ENCODE results near the gene ERVV-1. TPM values are rescaled to one million over a fixed set of nuclear protein-coding genes. Genes with fewer than 3 reads are reported as not detected.
A peak's percentile ranks its signal among the peaks of the same experiment; 100 is the strongest.

The ERVV-1 gene
- total and polyA plus RNA-seq, 11 donors, result 0.06 TPM; not detected in 10

DNA sequence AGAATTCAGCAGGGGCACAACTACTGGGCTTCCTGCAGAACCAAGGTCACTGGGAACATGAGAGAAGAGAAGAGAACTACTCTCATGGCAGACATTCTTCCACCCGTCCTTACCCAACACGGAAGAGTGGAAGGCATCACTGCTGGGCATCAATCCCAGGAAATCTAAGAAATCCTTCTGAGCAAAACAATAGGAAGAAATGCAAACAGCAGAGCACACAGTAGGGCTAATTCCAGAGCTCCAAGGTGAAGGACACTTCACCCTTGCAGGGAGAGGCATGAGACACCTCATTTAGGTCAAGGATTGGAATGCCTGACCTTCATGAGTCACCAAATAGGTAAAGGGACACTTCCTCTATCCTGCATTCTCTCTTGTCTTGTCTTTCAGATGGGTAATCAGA is 33.7 kb downstream of the ERVV-1 start:
- no peak for TF ChIP-seq POLR2A (IDR thresholded peaks at IDR 0.05)
- TF ChIP-seq, protein P1, sequence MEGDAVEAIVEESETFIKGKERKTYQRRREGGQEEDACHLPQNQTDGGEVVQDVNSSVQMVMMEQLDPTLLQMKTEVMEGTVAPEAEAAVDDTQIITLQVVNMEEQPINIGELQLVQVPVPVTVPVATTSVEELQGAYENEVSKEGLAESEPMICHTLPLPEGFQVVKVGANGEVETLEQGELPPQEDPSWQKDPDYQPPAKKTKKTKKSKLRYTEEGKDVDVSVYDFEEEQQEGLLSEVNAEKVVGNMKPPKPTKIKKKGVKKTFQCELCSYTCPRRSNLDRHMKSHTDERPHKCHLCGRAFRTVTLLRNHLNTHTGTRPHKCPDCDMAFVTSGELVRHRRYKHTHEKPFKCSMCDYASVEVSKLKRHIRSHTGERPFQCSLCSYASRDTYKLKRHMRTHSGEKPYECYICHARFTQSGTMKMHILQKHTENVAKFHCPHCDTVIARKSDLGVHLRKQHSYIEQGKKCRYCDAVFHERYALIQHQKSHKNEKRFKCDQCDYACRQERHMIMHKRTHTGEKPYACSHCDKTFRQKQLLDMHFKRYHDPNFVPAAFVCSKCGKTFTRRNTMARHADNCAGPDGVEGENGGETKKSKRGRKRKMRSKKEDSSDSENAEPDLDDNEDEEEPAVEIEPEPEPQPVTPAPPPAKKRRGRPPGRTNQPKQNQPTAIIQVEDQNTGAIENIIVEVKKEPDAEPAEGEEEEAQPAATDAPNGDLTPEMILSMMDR (IDR thresholded peaks at IDR 0.05), result no peak
- Histone ChIP-seq H3K4me3 (no peak overlapping the region), H3K27ac (no peak overlapping the region), H3K9me3 (peaks cover 0 to 31% (median 10%) of the 10 kb centered on the region in 12 donors), H3K27me3 (peaks cover 0 to 18% (median 0%) of the 10 kb centered on the region in 9 donors), H3K4me1 (no peaks in the 10 kb centered on the region), H3K36me3 (no peaks in the 10 kb centered on the region)
- WGBS, 4 donors, result 83 to 88% (median 86%) methylated on average over 2 of the region's 2 CpGs
- intact Hi-C loops (cut with DNase I), result no loop called here
- DNase-seq (no peak), ATAC-seq (no peak)

DNA sequence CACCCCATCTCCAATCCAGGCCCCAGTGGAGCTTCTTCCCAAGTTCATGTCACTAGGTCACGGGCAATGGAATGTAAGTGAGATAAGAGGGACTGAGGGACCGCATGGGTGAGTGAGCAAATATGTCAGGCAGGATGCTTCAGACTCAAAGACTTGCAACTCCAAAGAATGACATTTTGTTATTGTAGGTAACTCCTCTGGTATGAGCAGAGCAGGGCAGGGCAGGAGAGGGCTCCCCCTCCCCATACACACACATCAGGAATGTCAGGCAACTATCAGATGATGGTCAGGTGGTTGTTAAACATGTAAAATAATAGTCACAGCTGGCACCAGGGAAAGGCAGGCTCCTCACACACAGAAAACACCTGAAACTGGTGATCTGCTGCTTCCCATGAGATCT is 41.4 kb downstream of the ERVV-1 start:
- intact Hi-C loops (cut with DNase I), result no loop called here
- Histone ChIP-seq H3K27me3 (no peaks in the 10 kb centered on the region), H3K27ac (no peak overlapping the region), H3K4me1 (peaks cover 0 to 8% (median 0%) of the 10 kb centered on the region in 12 donors), H3K36me3 (no peaks in the 10 kb centered on the region), H3K9me3 (peaks cover 0 to 44% (median 6%) of the 10 kb centered on the region in 12 donors), H3K4me3 (no peak overlapping the region)
- WGBS, 4 donors, result 8 to 30% (median 19%) methylated on average over 2 of the region's 2 CpGs
- no peak for TF ChIP-seq POLR2A (IDR thresholded peaks at IDR 0.05)
- TF ChIP-seq, protein P1 (IDR thresholded peaks at IDR 0.05), result no peak
- DNase-seq (no peak), ATAC-seq (no peak)

DNA sequence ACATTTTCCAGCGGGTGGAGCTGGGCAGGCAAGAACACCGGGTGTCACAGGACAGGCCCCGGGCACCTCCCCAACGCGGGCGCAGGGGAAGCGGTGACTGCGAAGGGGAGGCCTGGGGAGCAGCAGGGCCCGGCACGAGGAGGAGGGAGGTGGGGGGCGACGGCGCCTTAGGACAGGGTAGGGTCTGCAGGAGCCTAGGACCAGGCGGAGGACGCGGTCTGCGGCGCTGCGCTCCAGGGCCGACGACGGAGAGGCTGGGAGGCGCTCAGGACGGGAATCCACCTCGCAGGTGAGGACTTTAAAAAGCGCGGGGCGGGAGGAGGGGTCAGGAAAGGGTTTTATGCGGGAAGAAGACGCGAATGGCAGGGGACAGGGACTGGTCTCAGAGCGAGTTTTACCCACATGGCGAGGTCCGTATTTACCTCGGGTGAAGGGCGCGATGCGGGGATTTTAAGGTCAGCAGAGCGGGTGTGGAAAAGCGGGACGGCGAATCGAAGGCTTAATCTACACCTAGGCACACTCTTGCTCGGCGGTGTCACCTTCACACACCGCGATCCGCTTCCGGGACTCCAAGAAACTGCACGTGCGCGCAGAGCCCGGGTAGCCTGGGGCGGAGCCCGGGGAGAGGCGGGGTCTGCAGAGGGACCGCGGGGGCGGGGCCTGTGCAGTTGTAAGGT is 44.3 kb downstream of the ERVV-1 start:
- WGBS, 4 donors, result 2 to 5% (median 2%) methylated on average over 55 to 59 of the region's 59 CpGs
- Histone ChIP-seq H3K27me3 (no peaks in the 10 kb centered on the region), H3K9me3 (peaks cover 0 to 62% (median 20%) of the 10 kb centered on the region in 12 donors), H3K27ac (no peak overlapping the region), H3K4me3 (peak overlapping the region in 11 of 12 donors; percentile 14 to 49 (median 38)), H3K36me3 (no peaks in the 10 kb centered on the region), H3K4me1 (peaks cover 0 to 8% (median 0%) of the 10 kb centered on the region in 12 donors)
- DNase-seq, result peak in 4 of 5 donors; percentile 15 to 64 (median 43)
- TF ChIP-seq, protein P1 (IDR thresholded peaks at IDR 0.05), result no peak
- TF ChIP-seq POLR2A (IDR thresholded peaks at IDR 0.05), result no peak
- intact Hi-C loops (cut with DNase I), result no loop called here
- peak; percentile 51 to 94 (median 81) for ATAC-seq

Other genes with a start within 250 kb of the ERVV-1 start
- 1 to 10 TPM; 1.2 to 4.1 (median 2.4) TPM for gene ZNF600, start 227.1 kb upstream of the ERVV-1 start, total RNA-seq
- 1 to 10 TPM; 2.7 TPM for gene ZNF600, start 227.1 kb upstream of the ERVV-1 start, polyA plus RNA-seq
- 10 to 100 TPM in 2 of 9 donors, 1 to 10 TPM in 7; 5.6 to 11.4 (median 8.8) TPM for gene ZNF28, start 192.3 kb upstream of the ERVV-1 start, total RNA-seq
- gene ZNF28, start 192.3 kb upstream of the ERVV-1 start, polyA plus RNA-seq, result 1 to 10 TPM; 2.3 to 7.8 TPM
- gene ZNF468, start 156.3 kb upstream of the ERVV-1 start, total RNA-seq, result 10 to 100 TPM in 3 of 9 donors, 1 to 10 TPM in 6; 6.6 to 14.9 (median 8.4) TPM
- gene ZNF468, start 156.3 kb upstream of the ERVV-1 start, polyA plus RNA-seq, result 1 to 10 TPM; 5.8 to 9.5 TPM
- gene ZNF320, start 116.3 kb upstream of the ERVV-1 start, total RNA-seq, result 10 to 100 TPM in 3 of 9 donors, 1 to 10 TPM in 6; 7.6 to 13.5 (median 9.6) TPM
- 10 to 100 TPM in 1 of 2 donors, 1 to 10 TPM in 1; 8.2 to 10.7 TPM for gene ZNF320, start 116.3 kb upstream of the ERVV-1 start, polyA plus RNA-seq
- gene ZNF888, start 90.5 kb upstream of the ERVV-1 start, total RNA-seq, result 1 to 10 TPM in 7 of 9 donors, under 1 TPM in 2; 0.88 to 3.2 (median 1.3) TPM
- 1 to 10 TPM in 1 of 2 donors, under 1 TPM in 1; 0.80 to 1.3 TPM for gene ZNF888, start 90.5 kb upstream of the ERVV-1 start, polyA plus RNA-seq
- 1 to 10 TPM; 2.1 to 8.0 (median 4.3) TPM for gene ZNF816, start 51.0 kb upstream of the ERVV-1 start, total RNA-seq
- gene ZNF816, start 51.0 kb upstream of the ERVV-1 start, polyA plus RNA-seq, result 1 to 10 TPM; 1.3 to 3.5 TPM
- gene ERVV-2, start 30.8 kb downstream of the ERVV-1 start, total RNA-seq, result not detected
- not detected for gene ERVV-2, start 30.8 kb downstream of the ERVV-1 start, polyA plus RNA-seq
- 10 to 100 TPM in 8 of 9 donors, 1 to 10 TPM in 1; 10.0 to 24.7 (median 17.0) TPM for gene ZNF160, start 89.5 kb downstream of the ERVV-1 start, total RNA-seq
- gene ZNF160, start 89.5 kb downstream of the ERVV-1 start, polyA plus RNA-seq, result 10 to 100 TPM; 14.4 to 19.8 TPM
- gene ZNF415, start 119.0 kb downstream of the ERVV-1 start, total RNA-seq, result 10 to 100 TPM; 12.8 to 38.6 (median 21.4) TPM
- gene ZNF415, start 119.0 kb downstream of the ERVV-1 start, polyA plus RNA-seq, result 10 to 100 TPM; 15.2 to 17.6 TPM
- 10 to 100 TPM in 1 of 9 donors, 1 to 10 TPM in 8; 5.3 to 10.6 (median 8.2) TPM for gene ZNF347, start 145.1 kb downstream of the ERVV-1 start, total RNA-seq
- gene ZNF347, start 145.1 kb downstream of the ERVV-1 start, polyA plus RNA-seq, result 1 to 10 TPM; 2.7 to 3.8 TPM
- 1 to 10 TPM in 4 of 9 donors, under 1 TPM in 5; 0.38 to 3.6 (median 1.00) TPM for gene ZNF665, start 179.4 kb downstream of the ERVV-1 start, total RNA-seq
- gene ZNF665, start 179.4 kb downstream of the ERVV-1 start, polyA plus RNA-seq, result 1 to 10 TPM in 1 of 2 donors, under 1 TPM in 1; 0.85 to 1.2 TPM
- gene ZNF677, start 241.0 kb downstream of the ERVV-1 start, total RNA-seq, result 10 to 100 TPM; 10.3 to 27.8 (median 16.9) TPM
- gene ZNF677, start 241.0 kb downstream of the ERVV-1 start, polyA plus RNA-seq, result 10 to 100 TPM; 12.8 to 14.6 TPM
- not detected for gene VN1R2, start 244.4 kb downstream of the ERVV-1 start, total RNA-seq
- not detected for gene VN1R2, start 244.4 kb downstream of the ERVV-1 start, polyA plus RNA-seq

Data from heart left ventricle (tissue), 16 donors.